Activated CD4-positive, alpha-beta memory T cell treated with anti-CD3 and anti-CD28 coated beads, Interleukin-2, amount 10 ng/mL, durations not matched to agents 7 days and 5 days (primary cell): ENCODE data around the gene DNAH14. TPM values are rescaled to one million over a fixed set of nuclear protein-coding genes. Genes with fewer than 3 reads are reported as not detected.
"Not testable (repeated sequence)": the region's sequence is repeated elsewhere in the genome, so short reads cannot be mapped to it uniquely, and the experiment has no call there.

Experiments
- CTCF ChIA-PET: fragments of 350-600 bp; sonication (Branson Sonifier 250); formaldehyde crosslinking; loops from one replicate; lab custom pipeline; 2021; ENCODE audit warnings: antibody characterized with exemption, inconsistent platforms; lab: Charles Lee
- POLR2A ChIA-PET: fragments of 350-600 bp; sonication (Branson Sonifier 250); formaldehyde crosslinking; loops from one replicate; lab custom pipeline; 2021; ENCODE audit warnings: antibody characterized with exemption; lab: Charles Lee
- DNase-seq: peaks from one replicate; pipeline ENCODE4 v3.0.0-alpha.2; 2020
- H3K27ac Mint-ChIP-seq: one replicate; pipeline ENCODE4 v1.8.0; 2021; ENCODE audit warnings: mild to moderate bottlenecking, mixed read lengths
- H3K27me3 Mint-ChIP-seq: one replicate; pipeline ENCODE4 v1.8.0; 2021; ENCODE audit warnings: mixed read lengths
- H3K36me3 Mint-ChIP-seq: one replicate; pipeline ENCODE4 v1.8.0; 2021; ENCODE audit warnings: low read depth, mixed read lengths
- H3K4me1 Mint-ChIP-seq: one replicate; pipeline ENCODE4 v1.8.0; 2021; ENCODE audit warnings: mixed read lengths
- H3K4me3 Mint-ChIP-seq: one replicate; pipeline ENCODE4 v1.8.0; 2021; ENCODE audit warnings: mild to moderate bottlenecking, mixed read lengths
- H3K9me3 Mint-ChIP-seq: one replicate; pipeline ENCODE4 v1.8.0; 2021; ENCODE audit warnings: mixed read lengths
- total RNA-seq, 2 experiments: library from RNA; stranded (reverse); gene quantifications; one replicate each; pipeline ENCODE4 v1.2.3, GENCODE V29; 2021

The DNAH14 gene
- total RNA-seq, 2 experiments from 2014 or later = 0.25 to 0.28 TPM

- H3K27me3 Mint-ChIP-seq = peaks cover 17% of the 10 kb centered on the region
- H3K36me3 Mint-ChIP-seq = no peaks in the 10 kb centered on the region
- POLR2A ChIA-PET = no interaction called here
- DNase-seq = no peak
- H3K9me3 Mint-ChIP-seq = peaks cover 2% of the 10 kb centered on the region
- CTCF ChIA-PET = no interaction called here
- no peak overlapping the region for H3K27ac Mint-ChIP-seq
- no peaks in the 10 kb centered on the region for H3K4me1 Mint-ChIP-seq
- no peak overlapping the region for H3K4me3 Mint-ChIP-seq
Measured at GRCh38 chr1:224900062-224900630, 29.3 kb upstream of the DNAH14 start.

DNA sequence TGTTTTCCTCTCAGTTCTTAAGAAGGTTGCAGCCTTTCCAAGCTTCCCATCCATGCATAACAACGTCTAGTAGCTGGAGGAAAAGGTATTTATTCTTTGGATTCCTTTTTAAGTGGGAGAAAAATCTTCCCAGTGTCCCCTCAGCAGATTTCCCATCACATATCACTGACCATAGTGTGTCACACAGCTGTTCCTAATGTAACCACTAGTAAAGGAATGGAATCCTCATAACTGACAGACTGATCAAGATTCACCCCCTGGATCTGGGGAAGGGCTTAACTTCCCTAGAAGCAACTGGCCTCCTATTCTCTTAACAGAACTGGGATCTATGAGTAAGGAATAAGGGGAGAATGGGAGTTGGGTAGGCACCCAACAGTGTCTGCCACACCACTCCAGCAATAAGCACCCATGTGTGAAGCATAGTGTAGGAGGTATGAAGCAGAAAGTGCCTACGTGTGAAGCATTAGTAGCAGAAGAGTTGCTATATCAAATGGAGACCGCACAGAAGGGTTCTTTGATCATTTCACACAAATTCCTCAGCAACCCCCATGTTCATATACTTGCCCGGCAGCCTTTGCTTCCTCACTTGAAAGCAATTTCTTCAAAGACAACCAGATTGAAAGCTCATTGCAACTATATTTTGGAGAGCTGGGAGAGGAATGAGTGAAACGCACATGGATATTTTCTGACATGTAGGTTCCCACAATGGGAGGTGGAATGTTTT, 28.2 kb upstream of the DNAH14 start:
- Mint-ChIP-seq H3K27ac (no peak overlapping the region), H3K4me1 (no peaks in the 10 kb centered on the region), H3K9me3 (peaks cover 2% of the 10 kb centered on the region), H3K27me3 (peaks cover 17% of the 10 kb centered on the region), H3K36me3 (no peaks in the 10 kb centered on the region), H3K4me3 (no peak overlapping the region)
- ChIA-PET CTCF (no interaction called here), POLR2A (no interaction called here)
- no peak for DNase-seq

GRCh38 chr1:224903955-224904354, 25.5 kb upstream of the DNAH14 start:
- H3K27ac Mint-ChIP-seq = no peak overlapping the region
- H3K9me3 Mint-ChIP-seq = no peaks in the 10 kb centered on the region
- CTCF ChIA-PET = no interaction called here
- DNase-seq = no peak
- H3K4me1 Mint-ChIP-seq = no peaks in the 10 kb centered on the region
- H3K4me3 Mint-ChIP-seq = no peak overlapping the region
- peaks cover 20% of the 10 kb centered on the region for H3K27me3 Mint-ChIP-seq
- POLR2A ChIA-PET = no interaction called here
- no peaks in the 10 kb centered on the region for H3K36me3 Mint-ChIP-seq

DNA sequence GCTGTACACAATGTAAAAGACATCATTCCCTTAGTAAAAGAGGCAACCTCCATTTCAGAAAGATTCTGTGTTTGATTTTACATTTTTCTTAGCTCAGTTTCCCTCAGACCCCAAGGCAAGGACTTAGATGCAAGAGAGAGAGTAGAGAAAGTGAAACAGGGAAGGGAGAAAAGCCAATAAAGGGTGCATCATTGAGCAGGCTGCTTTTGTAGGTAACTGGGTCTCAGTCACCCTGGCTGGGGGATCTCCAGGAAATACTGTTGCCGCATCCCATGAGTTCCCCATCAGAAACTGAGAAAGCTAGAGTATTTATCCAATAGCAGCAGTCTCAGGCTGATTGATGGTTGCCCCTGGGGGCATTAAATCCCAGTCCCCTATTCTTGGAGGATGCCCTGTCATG, 23.1 kb upstream of the DNAH14 start:
- H3K36me3 Mint-ChIP-seq = peaks cover 3% of the 10 kb centered on the region
- peaks cover 17% of the 10 kb centered on the region for H3K27me3 Mint-ChIP-seq
- CTCF ChIA-PET = interaction anchor here (0.9 kb wide), 1 partner anchor 16 kb away, joined by 3 read pairs; no protein-coding TSS in a partner anchor
- no peak overlapping the region for H3K4me3 Mint-ChIP-seq
- POLR2A ChIA-PET = no interaction called here
- no peak for DNase-seq
- H3K27ac Mint-ChIP-seq = no peak overlapping the region
- H3K4me1 Mint-ChIP-seq = no peaks in the 10 kb centered on the region
- peaks cover 6% of the 10 kb centered on the region for H3K9me3 Mint-ChIP-seq

- no peak overlapping the region for H3K4me3 Mint-ChIP-seq
- H3K4me1 Mint-ChIP-seq = no peaks in the 10 kb centered on the region
- H3K36me3 Mint-ChIP-seq = peaks cover 3% of the 10 kb centered on the region
- POLR2A ChIA-PET = no interaction called here
- peaks cover 15% of the 10 kb centered on the region for H3K9me3 Mint-ChIP-seq
- no peak for DNase-seq
- no peak overlapping the region for H3K27ac Mint-ChIP-seq
- peaks cover 5% of the 10 kb centered on the region for H3K27me3 Mint-ChIP-seq
- CTCF ChIA-PET = no interaction called here
Measured at GRCh38 chr1:224911217-224911616, 18.3 kb upstream of the DNAH14 start.

DNA sequence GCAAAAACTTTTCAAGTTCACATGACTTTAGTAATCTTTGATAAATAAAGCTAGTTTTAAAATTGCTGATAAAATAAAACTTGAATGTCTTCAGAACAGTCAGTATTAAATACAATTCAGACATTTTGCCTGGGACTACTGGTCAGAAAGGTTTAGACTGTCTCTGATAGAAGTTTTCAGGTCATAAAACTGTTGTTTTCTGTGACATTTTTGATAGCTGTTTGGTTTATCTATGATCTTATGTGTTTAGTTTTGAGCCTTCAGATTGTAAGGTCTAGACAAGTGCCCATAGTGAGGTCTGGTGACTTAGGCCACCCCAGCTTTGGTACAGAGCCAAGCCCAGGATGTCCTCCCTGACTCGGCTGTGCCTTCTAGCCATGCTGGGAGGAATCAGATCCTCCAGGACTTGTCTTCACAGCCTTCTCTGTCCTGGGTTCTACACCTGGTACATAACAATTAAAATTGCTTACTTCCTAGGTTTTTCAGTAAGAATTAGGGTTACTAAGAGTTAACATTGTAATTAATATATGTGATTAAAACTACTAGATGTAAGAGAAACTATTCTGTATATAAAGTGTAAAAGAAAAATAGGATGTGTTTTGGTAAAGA, 15.1 kb upstream of the DNAH14 start:
- H3K36me3 Mint-ChIP-seq = peaks cover 3% of the 10 kb centered on the region
- POLR2A ChIA-PET = no interaction called here
- peaks cover 15% of the 10 kb centered on the region for H3K9me3 Mint-ChIP-seq
- peaks cover 2% of the 10 kb centered on the region for H3K4me1 Mint-ChIP-seq
- H3K27ac Mint-ChIP-seq = no peak overlapping the region
- no peak overlapping the region for H3K4me3 Mint-ChIP-seq
- CTCF ChIA-PET = interaction anchor here (2.7 kb wide), 1 partner anchor 8 kb away, joined by 9 read pairs; no protein-coding TSS in a partner anchor
- H3K27me3 Mint-ChIP-seq = peaks cover 7% of the 10 kb centered on the region
- DNase-seq = no peak

- no peaks in the 10 kb centered on the region for H3K36me3 Mint-ChIP-seq
- no peak overlapping the region for H3K4me3 Mint-ChIP-seq
- peaks cover 2% of the 10 kb centered on the region for H3K4me1 Mint-ChIP-seq
- H3K27ac Mint-ChIP-seq = no peak overlapping the region
- ChIA-PET CTCF (no interaction called here), POLR2A (no interaction called here)
- DNase-seq = no peak
- no peaks in the 10 kb centered on the region for H3K9me3 Mint-ChIP-seq
- H3K27me3 Mint-ChIP-seq = peaks cover 9% of the 10 kb centered on the region
Measured at GRCh38 chr1:224919508-224919907, 10.0 kb upstream of the DNAH14 start.

GRCh38 chr1:224920930-224921329, 8.5 kb upstream of the DNAH14 start:
- H3K4me1 Mint-ChIP-seq = peaks cover 2% of the 10 kb centered on the region
- H3K27ac Mint-ChIP-seq = no peak overlapping the region
- H3K27me3 Mint-ChIP-seq = peaks cover 9% of the 10 kb centered on the region
- H3K9me3 Mint-ChIP-seq = no peaks in the 10 kb centered on the region
- DNase-seq = no peak
- POLR2A ChIA-PET = no interaction called here
- no peaks in the 10 kb centered on the region for H3K36me3 Mint-ChIP-seq
- H3K4me3 Mint-ChIP-seq = no peak overlapping the region
- CTCF ChIA-PET = no interaction called here

DNA sequence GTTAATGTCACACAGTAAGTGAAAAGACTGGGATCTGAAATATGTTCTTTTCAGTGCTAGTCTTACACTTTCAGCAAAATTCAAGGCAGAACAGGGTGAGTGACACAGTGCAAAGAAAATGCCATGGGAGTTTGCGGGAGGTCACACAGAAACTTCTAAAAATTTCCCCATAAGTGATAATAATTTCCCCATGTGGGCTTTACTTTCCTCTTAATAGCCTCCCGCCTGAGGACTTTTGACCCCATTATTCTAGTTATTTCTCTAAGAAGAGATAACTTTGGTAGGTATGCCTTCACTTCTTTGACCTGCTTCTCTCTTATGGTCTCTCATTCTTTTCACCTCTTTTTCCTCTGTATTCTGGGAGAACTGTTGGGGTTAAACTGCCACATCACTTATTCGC, 8.1 kb upstream of the DNAH14 start:
- Mint-ChIP-seq H3K4me3 (no peak overlapping the region), H3K27me3 (peaks cover 9% of the 10 kb centered on the region), H3K27ac (no peak overlapping the region), H3K9me3 (no peaks in the 10 kb centered on the region), H3K36me3 (no peaks in the 10 kb centered on the region), H3K4me1 (peaks cover 2% of the 10 kb centered on the region)
- POLR2A ChIA-PET = no interaction called here
- no peak for DNase-seq
- CTCF ChIA-PET = no interaction called here

DNA sequence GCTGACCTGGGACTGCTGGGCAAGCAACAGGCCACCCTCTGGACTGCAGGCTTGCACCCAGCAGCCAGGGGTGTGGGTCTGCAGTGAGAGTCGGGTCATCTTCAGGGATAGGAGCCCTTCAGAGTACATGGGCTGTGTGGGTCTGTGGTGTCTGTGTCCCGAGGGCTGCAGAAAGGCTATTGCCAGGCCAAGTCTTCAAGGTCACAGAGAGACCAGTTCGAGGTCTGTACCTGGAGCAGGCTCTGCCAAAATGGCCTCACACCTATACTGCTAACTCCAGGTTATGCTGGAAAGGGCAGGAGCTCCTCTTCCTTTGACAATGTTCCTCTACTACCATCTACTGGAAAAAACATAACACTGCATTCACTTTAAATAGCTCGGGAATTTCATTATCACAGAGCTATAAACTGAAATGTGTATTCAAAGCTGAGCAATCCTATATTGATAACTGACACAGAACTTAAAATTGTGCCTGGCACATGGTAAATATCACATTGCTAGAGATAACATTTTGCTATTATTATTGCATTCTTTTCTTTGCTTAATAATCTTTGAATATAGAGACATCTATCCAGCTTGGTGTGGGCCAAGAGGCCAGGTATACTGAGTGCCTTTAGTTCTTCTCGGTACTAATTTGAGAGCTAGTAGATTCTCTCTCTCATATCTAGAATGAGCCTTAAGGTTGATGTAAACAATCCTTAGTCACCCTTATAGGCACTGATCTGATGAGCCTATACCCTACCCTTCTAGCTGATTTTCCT, 6.9 kb upstream of the DNAH14 start:
- Mint-ChIP-seq H3K36me3 (no peaks in the 10 kb centered on the region), H3K4me3 (no peak overlapping the region), H3K9me3 (peaks cover 1% of the 10 kb centered on the region), H3K27ac (no peak overlapping the region), H3K27me3 (peaks cover 13% of the 10 kb centered on the region), H3K4me1 (peaks cover 2% of the 10 kb centered on the region)
- no peak for DNase-seq
- POLR2A ChIA-PET = no interaction called here
- CTCF ChIA-PET = interaction anchor here (0.6 to 1.7 kb wide), 20 partner anchors 9 to 682 kb away, joined by 3 to 27 read pairs (median 4); no protein-coding TSS in a partner anchor

DNA sequence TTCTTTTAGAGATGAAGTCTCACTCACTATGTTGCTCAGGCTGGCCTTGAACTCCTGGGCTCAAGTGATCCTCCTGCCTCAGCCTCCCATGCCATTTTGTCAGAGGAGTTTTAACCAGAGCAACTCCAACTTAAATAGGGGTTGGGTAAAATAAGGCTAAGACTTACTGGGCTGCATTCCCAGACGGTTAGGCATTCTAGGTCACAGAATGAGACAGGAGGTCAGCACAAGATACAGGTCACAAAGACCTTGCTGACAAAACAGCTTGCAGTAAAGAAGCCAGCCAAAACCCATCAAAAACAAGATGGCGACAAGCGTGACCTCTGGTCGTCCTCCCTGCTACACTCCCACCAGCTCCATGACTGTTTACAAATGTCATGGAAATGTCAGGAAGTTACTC, 5.7 kb upstream of the DNAH14 start:
- ChIA-PET CTCF (interaction anchor here (1.5 kb wide), 1 partner anchor 277 kb away, joined by 3 read pairs; no protein-coding TSS in a partner anchor), POLR2A (no interaction called here)
- peaks cover 2% of the 10 kb centered on the region for H3K4me1 Mint-ChIP-seq
- H3K4me3 Mint-ChIP-seq = no peak overlapping the region
- H3K36me3 Mint-ChIP-seq = no peaks in the 10 kb centered on the region
- H3K27me3 Mint-ChIP-seq = peaks cover 13% of the 10 kb centered on the region
- DNase-seq = no peak
- no peak overlapping the region for H3K27ac Mint-ChIP-seq
- H3K9me3 Mint-ChIP-seq = peaks cover 3% of the 10 kb centered on the region

GRCh38 chr1:224927631-224928030, 1.8 kb upstream of the DNAH14 start:
- H3K4me3 Mint-ChIP-seq, CTCF ChIA-PET, POLR2A ChIA-PET, H3K9me3 Mint-ChIP-seq, H3K36me3 Mint-ChIP-seq, H3K27ac Mint-ChIP-seq, H3K4me1 Mint-ChIP-seq, DNase-seq: not testable (repeated sequence)
- H3K27me3 Mint-ChIP-seq = peaks cover 27% of the 10 kb centered on the region

DNA sequence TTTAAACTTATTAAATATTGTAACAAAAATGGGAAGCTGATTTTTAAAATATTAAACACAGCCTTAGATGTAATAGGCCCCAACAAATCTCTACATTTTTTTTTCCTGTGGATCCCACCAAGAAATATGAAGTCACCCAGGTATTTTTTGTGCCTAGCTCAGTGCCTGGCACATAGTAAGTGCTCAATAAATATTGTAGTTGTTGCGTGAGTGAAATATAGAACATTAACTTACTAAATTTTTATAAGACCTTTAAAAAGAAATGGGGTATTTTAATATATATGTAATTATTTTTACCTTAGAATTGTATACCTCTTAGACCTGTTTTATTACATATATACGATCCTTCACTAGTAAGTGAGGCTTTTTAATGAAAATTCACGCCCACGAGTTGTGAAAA, 569 bp upstream of the DNAH14 start:
- CTCF ChIA-PET = no interaction called here
- DNase-seq = no peak
- Mint-ChIP-seq H3K27ac (no peak overlapping the region), H3K27me3 (peaks cover 29% of the 10 kb centered on the region), H3K4me1 (no peaks in the 10 kb centered on the region), H3K4me3 (no peak overlapping the region), H3K9me3 (peaks cover 21% of the 10 kb centered on the region), H3K36me3 (no peaks in the 10 kb centered on the region)
- POLR2A ChIA-PET = no interaction called here
